CD14-positive monocyte (primary cell): ENCODE results near the gene DENND6A. TPM values are rescaled to one million over a fixed set of nuclear protein-coding genes. Genes with fewer than 3 reads are reported as not detected.

Experiments used
- DNase-seq, 3 donors: peaks; one replicate each; pipeline ENCODE4 v3.0.0-alpha.2; 2011 to 2022
- H2AFZ ChIP-seq: 2 replicates; pipeline ENCODE4 v1.6.0; 2012; ENCODE audit warnings: mild to moderate bottlenecking, low read depth, low read length, inconsistent platforms; ENCODE audit not compliant: insufficient read depth, poor library complexity, severe bottlenecking
- H3K27ac ChIP-seq, 2 donors: 1 replicate in 1 of 2; 2 replicates in 1 of 2; pipeline ENCODE4 v1.5.1; 2012 to 2013; ENCODE audit warnings: low read length in 2 of 2, control low read depth in 1 of 2, inconsistent platforms in 1 of 2, low read depth in 1 of 2, mild to moderate bottlenecking in 1 of 2
- H3K27me3 ChIP-seq, 2 donors: one replicate each; pipeline versions ENCODE4 v1.6.0 to v1.6.1; 2011 to 2013; ENCODE audit warnings: low read length in 2 of 2; ENCODE audit not compliant: control insufficient read depth in 2 of 2, insufficient read depth in 2 of 2
- H3K36me3 ChIP-seq, 2 donors: replicated peaks in 1 of 2; 1 replicate in 1 of 2; 2 replicates in 1 of 2; pipeline versions ENCODE4 v1.5.1 to v1.6.1; 2012 to 2013; ENCODE audit warnings: low read length in 2 of 2, control low read depth in 1 of 2, inconsistent platforms in 1 of 2, mild to moderate bottlenecking in 1 of 2; ENCODE audit not compliant: insufficient read depth in 2 of 2, control insufficient read depth in 1 of 2
- H3K4me1 ChIP-seq, 2 donors: 1 replicate in 1 of 2; 2 replicates in 1 of 2; pipeline versions ENCODE4 v1.5.1 to v1.6.1; 2012 to 2013; ENCODE audit warnings: low read length in 2 of 2, control low read depth in 1 of 2, inconsistent platforms in 1 of 2, mild to moderate bottlenecking in 1 of 2, moderate library complexity in 1 of 2; ENCODE audit not compliant: insufficient read depth in 2 of 2, control insufficient read depth in 1 of 2
- H3K4me2 ChIP-seq: replicated peaks from 2 replicates; pipeline ENCODE3; 2012; ENCODE audit warnings: low read length, moderate library complexity, mild to moderate bottlenecking; ENCODE audit not compliant: poor library complexity, severe bottlenecking; ENCODE audit errors: extremely low read depth
- H3K4me3 ChIP-seq, 3 experiments: fragments of 200-600 bp in 1 of 3; sonication (generic) in 1 of 3; replicated peaks in 1 of 3; 1 replicate in 2 of 3; 2 replicates in 1 of 3; pipeline ENCODE4 v1.5.1; 2011 to 2013; ENCODE audit warnings: low read length in 3 of 3, mild to moderate bottlenecking in 3 of 3, control low read depth in 2 of 3, low read depth in 2 of 3, inconsistent platforms in 1 of 3, moderate library complexity in 1 of 3
- H3K79me2 ChIP-seq: 2 replicates; pipeline ENCODE4 v1.6.0; 2012; ENCODE audit warnings: mild to moderate bottlenecking, control low read depth, inconsistent platforms, low read length, moderate library complexity; ENCODE audit not compliant: insufficient read depth
- H3K9ac ChIP-seq: 2 replicates; pipeline ENCODE4 v1.6.0; 2017; ENCODE audit warnings: low read length, mild to moderate bottlenecking; ENCODE audit not compliant: insufficient read depth, poor library complexity, severe bottlenecking
- H3K9me3 ChIP-seq, 2 donors: replicated peaks in 1 of 2; 1 replicate in 1 of 2; 2 replicates in 1 of 2; pipeline versions ENCODE4 v1.5.1 to v1.6.1; 2012 to 2013; ENCODE audit warnings: low read length in 2 of 2, control low read depth in 1 of 2; ENCODE audit not compliant: control insufficient read depth in 1 of 2, insufficient read depth in 1 of 2
- H4K20me1 ChIP-seq: 2 replicates; pipeline ENCODE4 v1.6.0; 2012; ENCODE audit warnings: mild to moderate bottlenecking, low read length, control low read depth, moderate library complexity; ENCODE audit not compliant: insufficient read depth
- H3K27ac Mint-ChIP-seq, 7 donors: one replicate each; pipeline ENCODE4 v1.8.0; 2020; ENCODE audit warnings: mild to moderate bottlenecking in 7 of 7, mixed read lengths in 7 of 7, moderate library complexity in 6 of 7, inconsistent platforms in 2 of 7
- H3K27me3 Mint-ChIP-seq, 3 donors: one replicate each; pipeline ENCODE4 v1.8.0; 2021 to 2022; ENCODE audit warnings: low read depth in 3 of 3, mild to moderate bottlenecking in 3 of 3, mixed read lengths in 3 of 3, moderate library complexity in 3 of 3, inconsistent platforms in 1 of 3
- H3K36me3 Mint-ChIP-seq, 2 donors: one replicate each; pipeline ENCODE4 v1.8.0; 2020; ENCODE audit warnings: mixed read lengths in 2 of 2, inconsistent platforms in 1 of 2, mild to moderate bottlenecking in 1 of 2
- H3K4me1 Mint-ChIP-seq: one replicate; pipeline ENCODE4 v1.8.0; 2020; ENCODE audit warnings: mild to moderate bottlenecking, mixed read lengths
- H3K4me3 Mint-ChIP-seq, 2 donors: one replicate each; pipeline ENCODE4 v1.8.0; 2020; ENCODE audit warnings: mild to moderate bottlenecking in 2 of 2, mixed read lengths in 2 of 2, moderate library complexity in 1 of 2
- H3K9me3 Mint-ChIP-seq, 7 donors: one replicate each; pipeline ENCODE4 v1.8.0; 2020 to 2022; ENCODE audit warnings: mixed read lengths in 7 of 7, mild to moderate bottlenecking in 6 of 7, moderate library complexity in 6 of 7, inconsistent platforms in 2 of 7
- CTCF ChIP-seq: fragments of 200-600 bp; IDR thresholded peaks from one replicate; pipeline ENCODE4 v1.8.0; 2022; ENCODE audit warnings: antibody characterized with exemption, mild to moderate bottlenecking
- WGBS: methylation state at CpG from one replicate; pipeline ENCODE4 v1.1.5; 2013; ENCODE audit warnings: missing lambda C conversion rate; ENCODE audit not compliant: insufficient coverage; 5-methylcytosine and 5-hydroxymethylcytosine counted together
- intact Hi-C, 2 donors: fragments of 100-400 bp; cut with micrococcal nuclease; formaldehyde crosslinking; loops; one replicate each; pipeline versions ENCODE4 v1.15.0 to v1.15.1; 2023
- polyA plus RNA-seq, 3 donors: library from polyadenylated mRNA; depleted of rRNA in 1 of 3; unstranded in 2 of 3; stranded (reverse) in 1 of 3; fragments of 300-500 nt in 2 of 3; fragments of >200 nt in 1 of 3; fragmentation: Illumina TruSeq in 2 of 3; gene quantifications; 1 replicate in 2 of 3; 2 replicates in 1 of 3; pipeline ENCODE4 v1.2.3, GENCODE V29; 2012 to 2021
- small RNA-seq: library from RNA; depleted of rRNA; stranded (forward); fragments of <200 nt; gene quantifications from one replicate; pipeline ENCODE3, GENCODE V24; 2012; ENCODE audit warnings: low read depth; ENCODE audit not compliant: insufficient read length

The DENND6A gene
- polyA plus RNA-seq, 3 donors = 10.8 to 20.8 (median 15.4) TPM

GRCh38 chr3:57575966-57576626 lies 116.8 kb downstream of the DENND6A start:
- Histone ChIP-seq H3K27ac (no peak overlapping the region), H2AFZ (no peak overlapping the region), H3K9me3 (no peaks in the 10 kb centered on the region), H3K79me2 (peaks cover 59% of the 10 kb centered on the region), H3K27me3 (no peaks in the 10 kb centered on the region), H3K4me1 (no peaks in the 10 kb centered on the region), H4K20me1 (peaks cover 91% of the 10 kb centered on the region), H3K4me3 (no peak overlapping the region), H3K9ac (no peak overlapping the region), H3K4me2 (no peak overlapping the region), H3K36me3 (peaks cover 80 to 97% of the 10 kb centered on the region in 2 donors)
- 90% methylated on average over 1 of the region's 3 CpGs for WGBS
- Mint-ChIP-seq H3K9me3 (no peaks in the 10 kb centered on the region), H3K27me3 (peaks cover 0 to 2% (median 1%) of the 10 kb centered on the region in 3 donors), H3K27ac (peak overlapping the region in 2 of 7 donors; percentile 0 to 33), H3K4me1 (no peaks in the 10 kb centered on the region), H3K4me3 (no peak overlapping the region), H3K36me3 (peaks cover 69 to 90% of the 10 kb centered on the region in 2 donors)
- DNase-seq = no peak
- intact Hi-C loops = no loop called here
- TF ChIP-seq CTCF = no peak

Small RNA genes within 50 kb of the gene (small RNA-seq; reads per million reads assigned to genes)
- gene RNU6ATAC26P = not detected

Other genes with a start within 250 kb of the DENND6A start
- gene DNAH12, start 148.7 kb downstream of the DENND6A start, polyA plus RNA-seq = under 1 TPM in 1 of 3 donors, not detected in 2; 0.03 TPM
- 10 to 100 TPM in 2 of 3 donors, 1 to 10 TPM in 1; 5.1 to 11.3 (median 11.0) TPM for gene PDE12, start 136.8 kb downstream of the DENND6A start, polyA plus RNA-seq
- 100 to 1,000 TPM in 2 of 3 donors, 10 to 100 TPM in 1; 60.2 to 229 (median 224) TPM for gene ARF4, start 95.7 kb downstream of the DENND6A start, polyA plus RNA-seq
- 10 to 100 TPM; 12.3 to 17.6 (median 16.1) TPM for gene SLMAP, start 63.2 kb upstream of the DENND6A start, polyA plus RNA-seq